K562 (cell line): ENCODE results near the gene PITPNB. TPM values are rescaled to one million over a fixed set of nuclear protein-coding genes. Genes with fewer than 3 reads are reported as not detected.

Experiments used
- ATAC-seq: fragments of 200-7000 bp; cut with Tn5 transposase; 3 replicates; pipeline ENCODE4 v1.9.1; 2020; ENCODE audit warnings: moderate library complexity
- BruUV-seq: library from RNA; stranded (reverse); fragments of 400-500 nt; replicated peaks from 2 replicates; lab custom pipeline; 2021; lab: Mats Ljungman, UMichigan
- CTCF ChIA-PET: fragments of 300-600 bp; formaldehyde crosslinking; extraction: SDS; loops from one replicate; lab custom pipeline; 2021; ENCODE audit warnings: low intra/inter-chr PET ratio; lab: Yijun Ruan, JAX
- POLR2A ChIA-PET: fragments of 300-600, 350-650 bp; sonication (Branson Sonifier 250); formaldehyde crosslinking; extraction: SDS; loops from one replicate; lab custom pipeline; 2021; ENCODE audit warnings: antibody characterized with exemption, inconsistent platforms; lab: Yijun Ruan, JAX
- DNase-seq, 4 experiments: peaks; one replicate each; pipeline versions ENCODE4 v3.0.0 to v3.0.0-alpha.2; 2011 to 2018; ENCODE audit warnings: low spot score in 3 of 4, mixed read lengths in 3 of 4; ENCODE audit errors: extremely low read depth in 1 of 4
- FAIRE-seq: peaks from 2 replicates; lab custom pipeline; 2011; peaks lifted over from hg19 to GRCh38; lab: Jason Lieb, UNC
- H2AFZ ChIP-seq: 2 replicates; pipeline ENCODE4 v1.6.0; 2011; ENCODE audit warnings: low read depth, low read length, control low read depth, inconsistent platforms
- H3K27ac ChIP-seq: fragments of 200-600 bp; 3 replicates; pipeline ENCODE4 v1.8.0; 2011; ENCODE audit warnings: low read depth, mild to moderate bottlenecking, control low read depth, inconsistent platforms, low read length, moderate library complexity, mixed read lengths; ENCODE audit errors: extremely low read depth
- H3K27me3 ChIP-seq, 2 experiments: fragments of 300-600 bp in 1 of 2; 2 replicates in 1 of 2; 3 replicates in 1 of 2; pipeline versions ENCODE4 v1.6.0 to v1.8.0; 2011; ENCODE audit warnings: inconsistent platforms in 2 of 2, low read length in 2 of 2, mild to moderate bottlenecking in 1 of 2, mixed read lengths in 1 of 2, moderate library complexity in 1 of 2; ENCODE audit not compliant: control insufficient read depth in 2 of 2, insufficient read depth in 2 of 2
- H3K36me3 ChIP-seq: fragments of 300-600 bp; 3 replicates; pipeline ENCODE4 v1.8.0; 2011; ENCODE audit warnings: mild to moderate bottlenecking, low read length, inconsistent platforms; ENCODE audit not compliant: control insufficient read depth, insufficient read depth
- H3K4me1 ChIP-seq, 2 experiments: fragments of 200-600 bp in 1 of 2; replicated peaks in 1 of 2; 2 replicates in 1 of 2; 3 replicates in 1 of 2; pipeline versions ENCODE4 v1.5.1 to v1.8.0; 2011; ENCODE audit warnings: inconsistent platforms in 2 of 2, low read length in 2 of 2, mild to moderate bottlenecking in 1 of 2, mixed read lengths in 1 of 2, moderate library complexity in 1 of 2; ENCODE audit not compliant: control insufficient read depth in 2 of 2, insufficient read depth in 2 of 2
- H3K4me2 ChIP-seq: 2 replicates; pipeline ENCODE4 v1.6.1; 2011; ENCODE audit warnings: low read length, control low read depth, inconsistent platforms, mixed read lengths; ENCODE audit not compliant: insufficient read depth
- H3K4me3 ChIP-seq: fragments of 200-600 bp; sonication (generic), shearing (Covaris generic); 2 replicates; pipeline ENCODE4 v1.5.1; 2016; ENCODE audit warnings: control low read depth, inconsistent platforms
- H3K79me2 ChIP-seq: fragments of 200-600 bp; 3 replicates; pipeline ENCODE4 v1.8.0; 2011; ENCODE audit warnings: low read length, inconsistent platforms; ENCODE audit not compliant: control insufficient read depth, insufficient read depth
- H3K9ac ChIP-seq, 2 experiments: 2 replicates each; pipeline versions ENCODE4 v1.6.0 to v1.6.1; 2011; ENCODE audit warnings: low read depth in 2 of 2, low read length in 2 of 2, control low read depth in 1 of 2, inconsistent platforms in 1 of 2, mild to moderate bottlenecking in 1 of 2, mixed read lengths in 1 of 2; ENCODE audit not compliant: insufficient read depth in 1 of 2
- H3K9me1 ChIP-seq: one replicate; pipeline ENCODE4 v1.6.0; 2011; ENCODE audit warnings: inconsistent platforms, mild to moderate bottlenecking, low read length, moderate library complexity; ENCODE audit not compliant: control insufficient read depth, insufficient read depth
- H3K9me3 ChIP-seq: replicated peaks from 2 replicates; pipeline ENCODE4 v1.5.1; 2011; ENCODE audit warnings: low read depth, low read length, inconsistent platforms; ENCODE audit not compliant: control insufficient read depth, insufficient read depth
- H4K20me1 ChIP-seq: replicated peaks from 2 replicates; pipeline ENCODE4 v1.6.1; 2011; ENCODE audit warnings: low read length, inconsistent platforms, mixed read lengths; ENCODE audit not compliant: control insufficient read depth, insufficient read depth
- C11orf30 ChIP-seq: fragments of 450-650 bp; IDR thresholded peaks from 2 replicates; pipeline ENCODE4 v1.6.1; 2016; ENCODE audit warnings: low read depth, mild to moderate bottlenecking
- E2F8 ChIP-seq: fragments of 450-650 bp; IDR thresholded peaks from 2 replicates; pipeline ENCODE4 v1.7.1; 2018; ENCODE audit warnings: mild to moderate bottlenecking, low read depth; ENCODE audit not compliant: partially characterized antibody
- MAFG ChIP-seq: fragments of 450-650 bp; conservative IDR thresholded peaks from 2 replicates; pipeline ENCODE4 v1.6.1; 2016; ENCODE audit warnings: missing genetic modification characterization, missing compliant biosample characterization
- NFE2 ChIP-seq: IDR thresholded peaks from 2 replicates; pipeline ENCODE4 v1.6.1; 2014; ENCODE audit warnings: antibody characterized with exemption, low read depth
- NFXL1 ChIP-seq: fragments of 450-650 bp; formaldehyde crosslinking; IDR thresholded peaks from 2 replicates; pipeline ENCODE4 v1.4.0; 2021; ENCODE audit warnings: mild to moderate bottlenecking
- ZNF174 ChIP-seq: fragments of 250-450 bp; sonication (Bioruptor Pico); IDR thresholded peaks from 2 replicates; pipeline ENCODE4 v1.4.0; 2020; ENCODE audit warnings: mild to moderate bottlenecking
- WGBS: fragments of 100-300 bp; shearing (Covaris generic); methylation state at CpG from one replicate; pipeline ENCODE4 v1.1.6; 2016; ENCODE audit warnings: low coverage, mixed read lengths; ENCODE audit not compliant: insufficient coverage; ENCODE audit errors: missing lambda C conversion rate; 5-methylcytosine and 5-hydroxymethylcytosine counted together
- in situ Hi-C: fragments of 300-500 bp; cut with MboI; formaldehyde crosslinking; loops from 4 replicates; pipeline ENCODE4 v1.15.0; 2018; ENCODE audit warnings: inconsistent platforms, mixed read lengths
- intact Hi-C: fragments of 100-400 bp; cut with micrococcal nuclease; formaldehyde crosslinking; loops from 2 replicates; pipeline ENCODE4 v1.14.2; 2022
- polyA plus RNA-seq, 8 experiments: library from polyadenylated mRNA; depleted of rRNA in 4 of 8; stranded (reverse) in 5 of 8; unstranded in 3 of 8; fragments of >200 nt; fragmentation: Nextera tagmentation in 2 of 8; fragmentation: Illumina TruSeq in 1 of 8; extraction: Ambion mirVana in 2 of 8; extraction: Trizol in 1 of 8; gene quantifications; 2 replicates each; pipeline versions ENCODE4 v1.2.1 to v1.2.3, GENCODE V29; 2011 to 2014; ENCODE audit warnings: inconsistent platforms in 1 of 8, missing spikeins in 1 of 8
- total RNA-seq, 7 experiments: library from RNA; depleted of rRNA in 6 of 7; stranded (reverse); fragments of >200 nt in 6 of 7; fragmentation: Illumina TruSeq in 2 of 7; extraction: Trizol in 2 of 7; gene quantifications; 2 replicates each; pipeline versions ENCODE4 v1.2.1 to v1.2.3, GENCODE V29; 2011 to 2021; ENCODE audit warnings: low replicate concordance in 1 of 7

Gene PITPNB
- total and polyA plus RNA-seq, 9 of the 15 experiments (the other 6 are each of a cell fraction or from before 2014, with no cell fraction given) = 13.1 to 52.4 (median 34.7) TPM

- BruUV-seq = no TSS peak
These were observed 82.9 kb downstream of the PITPNB start for GRCh38 chr22:27836181-27836580.

More at GRCh38 chr22:27836181-27836580, 82.9 kb downstream of the PITPNB start:
- Histone ChIP-seq H3K27me3 (no peaks in the 10 kb centered on the region; a peak in 1 of 5 replicates), H3K36me3 (no peaks in the 10 kb centered on the region), H3K9me1 (no peaks in the 10 kb centered on the region), H3K79me2 (no peaks in the 10 kb centered on the region), H4K20me1 (no peaks in the 10 kb centered on the region), H3K9me3 (no peaks in the 10 kb centered on the region), H3K4me3 (no peak overlapping the region), H3K27ac (no peak overlapping the region), H2AFZ (no peak overlapping the region), H3K9ac (0 out of 4 replicates have a peak overlapping the region, but pooled peaks of 1 of the 2 experiments have one; percentile 4), H3K4me1 (peaks cover 5 to 8% of the 10 kb centered on the region in 2 experiments; a peak in 3 of 5 replicates), H3K4me2 (no peak overlapping the region)
- TF ChIP-seq C11orf30 (peak; percentile 21; the same call in 1 of the 2 replicates), NFXL1 (CRISPR knock-in tag) (no peak), E2F8 (no peak), NFE2 (peak; percentile 27; the same call in 1 of the 2 replicates), MAFG (tag) (0 out of 2 replicates have a peak, but pooled peaks have one; percentile 17), ZNF174 (no peak)
- in situ Hi-C loops = no loop called here
- ChIA-PET POLR2A (no interaction called here), CTCF (no interaction called here)
- intact Hi-C loops = no loop called here
- FAIRE-seq (no peak), ATAC-seq (no peak), DNase-seq (peak in 1 of 4 experiments; percentile 16)
- 39% methylated on average over 4 of the region's 10 CpGs for WGBS
